Measurements from ENCODE around the gene AVPR2. TPM values are rescaled to one million over a fixed set of nuclear protein-coding genes. Genes with fewer than 3 reads are reported as not detected.

AVPR2 gene
- total RNA-seq, 1 donor from 2014 or later, result not detected

- Mint-ChIP-seq H3K9me3 (ENCODE audit: low read depth) (peaks cover 6% of the 10 kb centered on the region), H3K36me3 (ENCODE audit: insufficient read depth) (peaks cover 4% of the 10 kb centered on the region), H3K4me3 (ENCODE audit: low read depth) (peak overlapping the region; percentile 78), H3K4me1 (ENCODE audit: low read depth) (peaks cover 6% of the 10 kb centered on the region), H3K27ac (peak overlapping the region; percentile 93), H3K27me3 (no peaks in the 10 kb centered on the region)
- peak; percentile 83 for DNase-seq (ENCODE audit: low spot score, unreplicated experiment)
- TF ChIP-seq, protein P1, sequence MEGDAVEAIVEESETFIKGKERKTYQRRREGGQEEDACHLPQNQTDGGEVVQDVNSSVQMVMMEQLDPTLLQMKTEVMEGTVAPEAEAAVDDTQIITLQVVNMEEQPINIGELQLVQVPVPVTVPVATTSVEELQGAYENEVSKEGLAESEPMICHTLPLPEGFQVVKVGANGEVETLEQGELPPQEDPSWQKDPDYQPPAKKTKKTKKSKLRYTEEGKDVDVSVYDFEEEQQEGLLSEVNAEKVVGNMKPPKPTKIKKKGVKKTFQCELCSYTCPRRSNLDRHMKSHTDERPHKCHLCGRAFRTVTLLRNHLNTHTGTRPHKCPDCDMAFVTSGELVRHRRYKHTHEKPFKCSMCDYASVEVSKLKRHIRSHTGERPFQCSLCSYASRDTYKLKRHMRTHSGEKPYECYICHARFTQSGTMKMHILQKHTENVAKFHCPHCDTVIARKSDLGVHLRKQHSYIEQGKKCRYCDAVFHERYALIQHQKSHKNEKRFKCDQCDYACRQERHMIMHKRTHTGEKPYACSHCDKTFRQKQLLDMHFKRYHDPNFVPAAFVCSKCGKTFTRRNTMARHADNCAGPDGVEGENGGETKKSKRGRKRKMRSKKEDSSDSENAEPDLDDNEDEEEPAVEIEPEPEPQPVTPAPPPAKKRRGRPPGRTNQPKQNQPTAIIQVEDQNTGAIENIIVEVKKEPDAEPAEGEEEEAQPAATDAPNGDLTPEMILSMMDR (IDR thresholded peaks at IDR 0.05; ENCODE audit: unreplicated experiment), result no peak
Measured at GRCh38 chrX:153927922-153928760, 23.7 kb downstream of the AVPR2 start.

DNA sequence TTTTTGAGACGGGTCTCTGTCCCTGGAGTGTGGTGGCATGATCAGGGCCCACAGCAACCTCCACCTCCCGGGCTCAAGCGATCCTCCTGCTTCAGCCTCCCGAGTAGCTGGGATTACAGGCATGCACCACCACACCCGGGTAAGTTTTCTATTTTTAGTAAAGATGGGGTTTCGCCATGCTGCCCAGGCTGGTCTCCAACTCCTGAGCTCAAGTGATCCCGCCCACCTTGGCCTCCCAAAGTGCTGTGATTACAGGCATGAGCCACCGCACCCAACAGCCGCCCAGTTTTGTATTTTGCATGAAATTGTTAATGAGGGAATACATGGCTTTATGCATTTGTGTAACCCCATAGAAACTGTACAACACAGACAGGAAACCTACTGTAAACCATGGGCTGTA is 24.4 kb downstream of the AVPR2 start:
- DNase-seq (ENCODE audit: low spot score, unreplicated experiment), result no peak
- H3K4me1 Mint-ChIP-seq (ENCODE audit: low read depth), result peaks cover 7% of the 10 kb centered on the region
- H3K36me3 Mint-ChIP-seq (ENCODE audit: insufficient read depth), result peaks cover 4% of the 10 kb centered on the region
- TF ChIP-seq, protein P1 (IDR thresholded peaks at IDR 0.05; ENCODE audit: unreplicated experiment), result no peak
- H3K27me3 Mint-ChIP-seq, result no peaks in the 10 kb centered on the region
- H3K4me3 Mint-ChIP-seq (ENCODE audit: low read depth), result no peak overlapping the region
- peak overlapping the region; percentile 49 for H3K27ac Mint-ChIP-seq
- peaks cover 6% of the 10 kb centered on the region for H3K9me3 Mint-ChIP-seq (ENCODE audit: low read depth)

GRCh38 chrX:153929576-153929975 is 25.1 kb downstream of the AVPR2 start:
- H3K36me3 Mint-ChIP-seq (ENCODE audit: insufficient read depth), result peaks cover 4% of the 10 kb centered on the region
- no peaks in the 10 kb centered on the region for H3K27me3 Mint-ChIP-seq
- no peak for DNase-seq (ENCODE audit: low spot score, unreplicated experiment)
- no peak overlapping the region for H3K4me3 Mint-ChIP-seq (ENCODE audit: low read depth)
- H3K27ac Mint-ChIP-seq, result no peak overlapping the region
- TF ChIP-seq, protein P1 (IDR thresholded peaks at IDR 0.05; ENCODE audit: unreplicated experiment), result no peak
- peaks cover 11% of the 10 kb centered on the region for H3K4me1 Mint-ChIP-seq (ENCODE audit: low read depth)
- H3K9me3 Mint-ChIP-seq (ENCODE audit: low read depth), result peaks cover 6% of the 10 kb centered on the region

GRCh38 chrX:153930011-153930910 is 25.8 kb downstream of the AVPR2 start:
- Mint-ChIP-seq H3K36me3 (ENCODE audit: insufficient read depth) (peaks cover 4% of the 10 kb centered on the region), H3K27ac (no peak overlapping the region), H3K9me3 (ENCODE audit: low read depth) (peaks cover 6% of the 10 kb centered on the region), H3K4me3 (ENCODE audit: low read depth) (no peak overlapping the region), H3K4me1 (ENCODE audit: low read depth) (peaks cover 11% of the 10 kb centered on the region), H3K27me3 (no peaks in the 10 kb centered on the region)
- no peak for DNase-seq (ENCODE audit: low spot score, unreplicated experiment)
- TF ChIP-seq, protein P1 (IDR thresholded peaks at IDR 0.05; ENCODE audit: unreplicated experiment), result no peak

GRCh38 chrX:153931151-153931550 is 26.7 kb downstream of the AVPR2 start:
- TF ChIP-seq, protein P1 (IDR thresholded peaks at IDR 0.05; ENCODE audit: unreplicated experiment), result no peak
- no peak overlapping the region for H3K27ac Mint-ChIP-seq
- H3K4me3 Mint-ChIP-seq (ENCODE audit: low read depth), result no peak overlapping the region
- H3K27me3 Mint-ChIP-seq, result no peaks in the 10 kb centered on the region
- H3K36me3 Mint-ChIP-seq (ENCODE audit: insufficient read depth), result peaks cover 4% of the 10 kb centered on the region
- no peak for DNase-seq (ENCODE audit: low spot score, unreplicated experiment)
- peaks cover 9% of the 10 kb centered on the region for H3K4me1 Mint-ChIP-seq (ENCODE audit: low read depth)
- H3K9me3 Mint-ChIP-seq (ENCODE audit: low read depth), result peaks cover 6% of the 10 kb centered on the region

Measured in progenitor cell of endocrine pancreas (in vitro differentiated cells).